CD4-positive, alpha-beta T cell treated with Interleukin-1 beta for 1 hour (primary cell): Measurements from ENCODE around the gene TDRD3.

Source experiments
- DNase-seq, 2 donors: peaks; one replicate each; pipeline ENCODE4 v3.0.0-alpha.2; 2020 to 2022

The TDRD3 gene

DNA sequence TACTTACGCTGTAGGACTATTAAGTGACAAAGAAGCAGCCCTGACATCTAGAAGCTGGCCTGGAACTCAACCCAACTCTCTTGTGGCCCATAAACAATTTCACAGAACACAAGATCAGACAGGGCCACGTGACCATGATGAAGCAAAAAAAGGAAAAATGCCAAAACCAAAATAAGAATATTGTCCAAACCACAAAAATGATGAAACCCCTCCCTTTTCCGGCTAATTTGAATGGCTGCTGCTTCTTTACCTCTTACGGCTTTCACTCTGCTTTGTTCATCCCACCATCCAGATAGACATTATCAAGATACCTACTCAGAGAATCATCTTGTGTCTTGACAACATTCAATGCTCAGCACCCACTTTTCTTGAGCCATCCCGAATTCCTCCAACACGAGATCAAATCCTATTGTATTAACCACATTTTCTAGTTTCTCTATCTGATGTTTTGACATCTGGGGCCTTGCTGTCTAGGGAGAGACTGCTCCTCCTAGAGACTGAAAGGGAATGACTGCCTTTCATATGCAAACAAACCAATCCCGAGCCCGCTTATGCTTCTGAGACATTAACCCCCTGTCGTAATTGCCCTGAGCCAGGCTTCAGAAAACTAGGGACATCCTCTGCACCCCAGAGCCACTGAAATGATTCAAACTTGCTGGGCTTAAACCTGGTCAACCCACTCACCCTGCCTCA, 186.3 kb downstream of the TDRD3 start:
- no peak for DNase-seq

DNA sequence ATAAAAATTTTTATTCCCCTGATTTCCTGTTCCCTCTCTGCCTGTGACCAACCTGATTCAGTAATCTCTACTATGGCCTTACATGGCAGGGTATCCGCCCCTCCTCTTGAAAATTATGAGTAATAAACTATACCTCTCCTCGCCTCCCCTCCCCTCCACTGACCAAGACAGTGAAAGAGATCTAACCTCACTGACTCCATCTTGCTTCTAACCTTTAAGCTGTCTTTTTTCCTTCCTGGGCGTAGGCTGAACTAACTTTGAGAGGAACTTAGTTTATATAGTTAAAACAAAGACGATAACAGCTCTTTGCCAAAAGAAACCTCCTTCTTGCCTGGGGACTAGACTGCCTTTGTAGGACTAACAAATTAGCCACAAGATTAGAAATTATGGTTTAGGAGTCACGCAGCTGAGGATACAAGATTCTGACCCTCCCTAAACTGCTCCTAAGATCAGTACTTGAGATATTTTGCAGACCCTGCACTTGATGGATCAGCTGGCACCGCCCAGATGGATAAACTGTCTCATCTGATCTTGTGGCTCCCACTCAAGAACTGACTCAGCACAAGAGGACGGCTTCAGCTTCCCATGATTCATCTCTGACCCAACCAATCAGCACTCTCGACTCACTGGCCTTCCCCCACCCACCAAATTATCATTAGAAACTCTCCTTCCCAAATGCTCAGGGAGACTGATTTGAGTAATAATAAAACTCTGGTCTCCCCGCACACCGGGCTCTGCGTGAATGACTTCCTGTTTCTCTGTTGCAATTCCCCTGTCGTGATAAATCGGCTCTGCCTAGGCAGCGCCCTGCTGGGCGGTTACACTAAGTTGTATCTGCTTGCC, 187.1 kb downstream of the TDRD3 start:
- no peak for DNase-seq

DNA sequence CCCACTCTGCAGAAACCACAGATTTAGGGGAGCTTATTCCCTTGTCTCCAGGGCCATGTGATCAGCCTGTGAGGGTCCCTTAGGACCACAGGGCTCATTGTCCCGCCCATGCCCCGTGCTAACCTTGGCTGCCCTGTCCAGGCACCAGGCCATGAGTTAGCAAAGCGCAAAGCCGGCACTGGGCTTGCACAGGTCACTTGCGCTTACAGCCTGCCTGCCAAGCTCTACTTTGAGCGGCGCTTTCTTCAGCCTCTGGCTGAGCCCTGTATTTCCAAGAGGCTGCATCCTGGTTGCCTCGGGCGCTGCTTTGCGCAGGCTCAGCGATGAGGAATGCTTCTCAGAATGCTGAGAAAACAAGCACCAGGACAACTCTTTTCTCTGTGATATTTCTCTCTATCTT, 188.0 kb downstream of the TDRD3 start:
- no peak for DNase-seq

DNA sequence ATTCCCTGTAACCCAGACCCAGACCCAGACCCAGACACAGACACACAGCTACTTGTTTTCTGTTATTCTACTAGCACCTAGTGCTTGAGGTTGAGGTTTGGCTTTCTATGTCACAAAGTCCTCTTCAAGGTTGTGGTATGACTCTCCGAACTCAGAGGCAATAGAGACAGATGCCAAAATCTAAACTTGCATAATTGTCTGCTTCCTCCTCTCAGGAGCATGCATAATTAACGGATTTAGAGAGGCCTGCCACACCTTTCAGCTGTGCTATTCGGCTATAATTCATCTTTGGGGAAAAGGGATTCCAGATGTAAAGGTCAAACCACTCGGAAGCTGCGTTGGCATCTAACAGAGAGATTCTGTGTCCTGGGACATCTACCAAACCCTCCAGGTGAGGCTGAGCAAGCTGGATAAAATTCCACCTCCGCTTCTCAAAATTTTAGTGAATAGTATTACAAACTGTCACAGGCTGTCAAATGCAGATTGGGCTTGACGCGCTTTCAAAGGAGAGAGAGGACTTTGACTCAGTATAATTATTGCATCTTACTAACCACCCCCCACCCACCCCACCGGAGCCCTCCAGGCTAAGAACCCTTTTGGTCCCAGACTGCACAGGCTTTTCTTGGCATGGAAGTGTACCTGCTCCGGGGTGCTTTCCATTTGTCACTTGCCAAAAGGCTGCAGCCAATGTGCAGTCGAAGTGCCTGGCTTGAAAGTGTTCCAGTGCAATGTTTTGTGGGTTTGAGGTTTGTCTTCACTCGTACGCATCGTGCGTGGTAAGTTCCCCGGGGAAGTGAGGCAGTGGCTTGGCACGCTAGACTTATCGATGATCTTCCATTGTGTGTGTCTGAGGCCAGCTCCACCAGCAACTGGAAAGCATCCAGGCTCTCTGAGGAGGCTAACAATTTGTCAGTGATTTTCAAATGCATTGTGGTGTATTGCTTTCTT, 194.1 kb downstream of the TDRD3 start:
- no peak for DNase-seq

DNA sequence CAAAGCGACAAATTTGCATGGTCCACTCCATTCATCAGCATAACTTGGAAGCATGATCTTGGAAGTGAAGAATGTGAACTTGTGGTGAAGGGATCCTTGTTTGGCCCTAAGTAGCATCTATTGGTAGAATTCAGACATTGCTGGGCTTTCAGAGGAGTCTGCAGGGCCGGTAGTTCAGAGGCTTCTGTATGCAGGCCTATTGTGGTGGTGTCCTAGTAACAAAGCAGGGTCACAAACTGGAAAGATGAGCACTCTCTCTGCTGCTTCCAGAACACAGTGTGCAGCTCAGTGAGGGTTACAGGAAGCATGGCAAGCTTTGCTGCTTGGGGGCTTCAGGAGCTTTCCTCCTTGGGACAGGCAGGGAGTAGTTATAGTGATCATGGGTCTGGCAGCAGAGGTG, 206.0 kb downstream of the TDRD3 start:
- no peak for DNase-seq

DNA sequence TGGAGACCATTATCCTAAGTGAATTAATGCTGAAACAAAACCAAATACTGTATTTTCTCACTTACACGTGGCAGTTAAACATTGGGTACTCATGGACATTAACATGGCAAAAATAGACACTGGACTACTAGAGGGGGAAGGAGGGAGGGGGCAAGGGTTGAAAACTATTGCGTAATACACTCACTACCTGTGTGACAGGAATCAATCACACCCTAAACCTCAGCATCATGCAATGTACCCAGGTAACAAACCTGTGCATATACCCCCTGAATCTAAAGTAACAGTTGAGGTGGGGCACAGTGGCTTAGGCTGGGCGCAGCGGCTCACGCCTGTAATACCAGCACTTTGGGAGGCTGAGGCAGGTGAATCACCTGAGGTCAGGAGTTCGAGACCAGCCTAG, 207.0 kb downstream of the TDRD3 start:
- DNase-seq = no peak

DNA sequence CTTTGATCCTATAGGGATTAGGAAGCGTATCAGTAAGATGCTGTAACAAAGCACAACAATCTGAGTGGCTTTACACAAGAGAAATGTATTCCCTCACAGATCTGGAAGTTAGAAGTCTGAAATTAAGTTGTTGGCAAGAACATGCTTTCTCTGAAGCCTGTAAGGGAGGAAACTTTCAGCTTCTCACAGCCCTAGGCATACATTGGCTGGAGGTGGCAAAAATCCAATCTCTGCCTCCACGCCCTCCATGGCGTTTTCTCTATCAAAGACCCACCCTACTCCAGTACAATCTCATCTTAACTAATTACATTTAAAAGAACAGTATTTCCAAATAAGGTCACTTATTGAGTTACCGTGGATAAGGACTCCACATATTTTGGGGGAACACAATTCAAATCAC, 211.9 kb downstream of the TDRD3 start:
- no peak for DNase-seq

DNA sequence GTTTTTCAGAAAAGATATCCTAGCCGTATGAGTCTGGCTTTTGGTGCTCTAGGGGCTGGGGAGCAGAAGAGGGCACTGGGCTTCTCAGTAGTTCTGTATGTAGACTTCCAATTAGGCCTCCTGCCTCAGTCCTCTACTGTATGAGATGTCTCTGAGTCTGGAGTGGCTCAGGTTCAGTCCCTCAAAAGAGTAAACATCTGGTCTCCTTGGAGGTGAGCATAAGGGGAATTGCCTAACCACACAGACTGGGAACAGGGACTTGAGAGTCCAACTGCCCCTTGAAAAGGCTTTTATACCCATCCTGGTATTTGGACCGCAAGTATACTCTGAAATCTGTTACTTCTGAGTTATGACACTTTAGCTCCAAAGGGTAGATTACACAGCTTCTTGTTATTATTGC, 214.5 kb downstream of the TDRD3 start:
- DNase-seq = no peak

DNA sequence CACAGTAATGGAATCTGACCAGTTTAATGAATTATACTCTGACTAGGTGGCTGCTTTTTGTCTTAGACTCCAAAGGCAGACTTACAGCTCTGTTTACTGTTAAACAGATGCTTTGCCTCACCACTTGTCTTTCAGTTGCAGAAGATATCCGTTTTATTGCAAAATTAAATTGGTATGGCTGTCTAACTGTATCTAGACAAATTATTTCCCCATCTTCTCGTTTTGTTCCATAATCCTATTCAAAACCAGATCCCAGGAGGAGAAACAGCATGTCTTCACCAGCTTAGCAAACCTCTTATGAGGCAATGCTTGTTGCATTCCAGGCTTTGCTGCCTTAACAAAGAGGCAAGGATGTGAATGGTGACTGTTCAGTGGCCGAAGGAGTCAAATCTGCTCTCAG, 215.6 kb downstream of the TDRD3 start:
- no peak for DNase-seq

DNA sequence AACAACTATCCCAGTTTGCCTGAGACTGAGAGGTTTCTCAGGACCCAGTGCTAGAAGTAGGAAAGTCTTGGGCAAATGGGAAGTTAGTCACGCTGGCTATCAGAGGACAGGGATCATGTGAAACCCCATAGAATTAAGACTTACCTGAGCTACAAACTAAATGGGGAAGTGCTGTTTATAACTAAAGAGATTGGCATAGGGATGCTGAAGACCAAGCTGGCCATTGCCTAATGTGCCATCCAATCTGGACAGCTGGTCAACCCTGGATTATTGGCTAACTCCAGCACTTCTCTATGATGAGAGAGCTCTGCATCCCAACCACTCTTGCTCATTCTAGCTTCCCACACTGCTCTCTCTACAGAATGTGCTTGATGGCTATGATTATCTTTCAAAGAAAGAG, 216.1 kb downstream of the TDRD3 start:
- no peak for DNase-seq

DNA sequence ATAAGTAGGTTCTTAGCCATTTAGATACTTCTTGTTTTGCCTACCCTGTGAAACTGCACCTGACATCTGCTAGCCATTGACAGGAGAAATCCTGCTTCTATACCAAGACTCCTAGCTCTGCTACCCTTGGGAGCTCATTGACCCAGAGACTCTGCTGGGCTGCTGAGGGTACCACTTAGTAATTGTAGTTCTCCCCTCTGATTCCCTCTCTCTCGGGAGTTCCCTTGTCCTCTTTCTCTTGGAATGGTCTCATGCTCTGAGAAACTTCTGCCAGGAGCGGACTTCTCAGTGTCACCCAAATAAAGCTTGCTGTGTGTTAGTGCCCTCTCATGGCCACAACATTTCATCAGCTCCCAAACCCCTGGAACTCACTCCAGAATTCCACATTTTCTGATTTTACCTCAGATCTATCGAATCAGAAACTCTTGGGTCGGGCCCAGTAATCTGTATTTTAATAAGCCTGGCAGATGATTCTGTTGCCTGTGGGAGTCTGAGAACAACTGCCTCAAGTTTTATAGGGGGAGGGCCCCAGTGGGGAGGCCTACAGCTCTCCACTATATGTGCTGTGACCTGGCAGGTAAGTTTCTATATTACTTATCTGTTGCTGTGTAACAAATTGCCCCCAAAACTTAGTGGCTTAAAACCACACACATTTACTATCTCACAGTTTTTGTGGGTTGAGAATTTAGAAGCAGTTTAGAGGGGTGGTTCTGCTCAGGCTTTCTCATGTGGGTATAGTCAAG, 221.1 kb downstream of the TDRD3 start:
- no peak for DNase-seq

DNA sequence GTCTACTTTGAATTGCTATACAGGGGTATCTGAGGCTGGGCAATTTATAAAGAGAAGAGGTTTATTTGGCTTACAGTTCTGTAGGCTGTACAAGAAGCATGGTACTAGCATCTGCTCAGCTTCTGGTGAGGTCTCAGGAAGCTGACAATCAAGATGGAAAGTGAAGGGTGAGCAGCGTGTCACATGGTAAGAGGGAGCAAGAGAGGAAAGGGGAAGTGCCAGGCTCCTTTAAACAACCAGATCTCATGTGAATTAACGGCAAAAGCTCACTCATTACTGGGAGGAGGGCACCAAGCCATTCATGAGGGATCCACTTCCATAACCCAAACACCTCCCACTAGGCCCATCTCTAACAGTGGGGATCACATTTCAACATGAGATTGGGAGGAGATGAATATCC, 222.4 kb downstream of the TDRD3 start:
- DNase-seq = no peak

DNA sequence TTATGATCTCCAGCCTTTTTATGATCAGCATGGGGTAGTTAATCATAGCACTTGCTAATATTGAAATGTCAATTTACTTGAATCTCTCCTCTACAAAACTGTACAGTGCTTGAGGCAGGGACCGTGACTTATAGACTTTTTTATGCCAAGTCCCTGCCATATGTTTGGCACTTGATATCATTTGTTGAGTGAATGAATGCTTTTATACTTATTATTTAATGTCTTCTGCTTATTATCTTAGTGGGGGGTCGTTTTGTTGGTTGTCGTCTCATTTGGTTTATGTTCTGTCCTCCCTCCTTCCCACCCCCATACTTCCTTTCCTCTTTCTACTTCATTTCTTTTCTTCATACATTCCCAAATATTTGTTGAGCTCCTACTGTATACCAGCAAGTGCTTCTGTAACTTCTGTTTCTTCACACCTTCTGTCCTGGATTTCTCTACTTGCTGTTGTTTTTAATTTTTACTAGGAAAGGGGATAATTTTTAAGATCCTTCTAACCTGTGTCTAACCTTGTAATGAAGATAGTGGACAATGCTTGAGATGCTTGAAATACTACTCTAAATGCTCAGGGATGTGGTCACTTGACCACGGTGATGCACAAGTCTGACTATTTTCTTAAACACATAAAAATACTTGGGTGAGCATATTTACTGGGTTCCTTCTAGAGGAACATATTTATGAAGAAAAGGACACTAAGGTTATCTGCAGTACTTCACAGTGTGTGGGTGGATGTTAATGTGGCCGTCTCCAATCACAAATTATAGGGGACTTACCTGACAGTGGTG, 223.8 kb downstream of the TDRD3 start:
- DNase-seq = no peak

DNA sequence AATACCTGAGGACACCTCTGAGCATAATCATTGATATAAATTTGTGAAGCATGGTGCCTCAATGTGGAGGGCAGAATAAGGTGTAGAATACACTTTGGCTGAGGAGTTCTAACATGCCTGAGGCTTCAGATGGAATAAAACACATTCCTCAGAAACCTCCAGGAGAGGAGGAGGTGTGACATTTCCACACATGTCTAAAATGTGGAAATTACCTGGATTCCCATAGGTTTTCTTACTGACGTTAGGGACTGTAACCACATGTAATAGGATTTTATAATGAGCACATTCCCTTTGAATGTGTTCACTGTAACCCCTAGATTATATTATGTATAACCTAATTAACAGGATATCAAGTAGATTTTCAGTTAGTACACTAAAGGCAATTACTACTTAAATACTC, 226.1 kb downstream of the TDRD3 start:
- DNase-seq = no peak
